ENCODE results near the gene BSCL2.

BSCL2 gene

GRCh38 chr11:62673196-62673525 is 34.1 kb downstream of the BSCL2 start:
- H3K4me3 ChIP-seq (ENCODE audit: low read length), result no peak overlapping the region
- peak overlapping the region; percentile 83; the same call in 1 of the 2 replicates for H3K4me2 ChIP-seq (ENCODE audit: low read depth, low read length)
- no peak for DNase-seq
- no peaks in the 10 kb centered on the region for H4K20me1 ChIP-seq (ENCODE audit: insufficient read depth, low read length)
- H3F3A ChIP-seq (ENCODE audit: insufficient read depth, low read length), result peaks cover 33% of the 10 kb centered on the region
- H3K36me3 ChIP-seq (replicated peaks; ENCODE audit: insufficient read depth, low read length), result no peaks in the 10 kb centered on the region; the same call in none of the 2 replicates
- no peak for TF ChIP-seq EZH2phosphoT487 (IDR thresholded peaks at IDR 0.05; ENCODE audit: low read length)
- no peak for TF ChIP-seq EZH2 (optimal IDR thresholded peaks at IDR 0.05; ENCODE audit: low read depth, low read length)
- TF ChIP-seq CTCF (IDR thresholded peaks at IDR 0.05; ENCODE audit: low read length), result no peak
- H3K4me1 ChIP-seq (ENCODE audit: low read length), result peaks cover 17% of the 10 kb centered on the region
- no peak overlapping the region for H3K9ac ChIP-seq (ENCODE audit: low read length)
- H3K27ac ChIP-seq (ENCODE audit: low read length), result no peak overlapping the region
- no peaks in the 10 kb centered on the region for H3K27me3 ChIP-seq (replicated peaks; ENCODE audit: insufficient read depth, low read length)
- peaks cover 60% of the 10 kb centered on the region for H3K79me2 ChIP-seq (ENCODE audit: low read length)
- no peaks in the 10 kb centered on the region for H3K9me2 ChIP-seq (replicated peaks; ENCODE audit: insufficient read depth, low read length)
- no peak overlapping the region for H2AFZ ChIP-seq (ENCODE audit: low read length)
- H3K9me3 ChIP-seq (replicated peaks; ENCODE audit: insufficient read depth, low read length), result no peaks in the 10 kb centered on the region

GRCh38 chr11:62671608-62672389 is 35.4 kb downstream of the BSCL2 start, which contains the start of the genes LBHD1 and UQCC3:
LBHD1 (minus strand) TSS chr11:62672267; CDS start chr11:62670031, 2,236 bp downstream.
UQCC3 (plus strand) TSS chr11:62671673; CDS start chr11:62671746, 73 bp downstream.
- Histone ChIP-seq H3K27ac (ENCODE audit: low read length) (peak within 1 kb of the TSS; percentile 65), H3K79me2 (ENCODE audit: low read length) (peaks cover 57% of the 10 kb centered on the region), H3K36me3 (replicated peaks; ENCODE audit: insufficient read depth, low read length) (no peaks in the 10 kb centered on the region; the same call in none of the 2 replicates), H3K9ac (ENCODE audit: low read length) (peak within 1 kb of the TSS; percentile 89), H4K20me1 (ENCODE audit: insufficient read depth, low read length) (no peaks in the 10 kb centered on the region), H3F3A (ENCODE audit: insufficient read depth, low read length) (peaks cover 42% of the 10 kb centered on the region), H3K27me3 (replicated peaks; ENCODE audit: insufficient read depth, low read length) (no peaks in the 10 kb centered on the region), H3K4me3 (ENCODE audit: low read length) (peak within 1 kb of the TSS; percentile 98), H3K4me1 (ENCODE audit: low read length) (peaks cover 8% of the 10 kb centered on the region), H2AFZ (ENCODE audit: low read length) (peak within 1 kb of the TSS; percentile 87), H3K9me3 (replicated peaks; ENCODE audit: insufficient read depth, low read length) (no peaks in the 10 kb centered on the region), H3K9me2 (replicated peaks; ENCODE audit: insufficient read depth, low read length) (no peaks in the 10 kb centered on the region), H3K4me2 (ENCODE audit: low read depth, low read length) (peak within 1 kb of the TSS; percentile 83)
- no peak for TF ChIP-seq EZH2phosphoT487 (IDR thresholded peaks at IDR 0.05; ENCODE audit: low read length)
- TF ChIP-seq EZH2 (optimal IDR thresholded peaks at IDR 0.05; ENCODE audit: low read depth, low read length), result no peak
- peak; percentile 86 for DNase-seq

- Histone ChIP-seq H3K9me2 (replicated peaks; ENCODE audit: insufficient read depth, low read length) (no peaks in the 10 kb centered on the region), H3F3A (ENCODE audit: insufficient read depth, low read length) (peaks cover 42% of the 10 kb centered on the region), H3K9me3 (replicated peaks; ENCODE audit: insufficient read depth, low read length) (no peaks in the 10 kb centered on the region), H3K36me3 (replicated peaks; ENCODE audit: insufficient read depth, low read length) (no peaks in the 10 kb centered on the region; the same call in 1 of the 2 replicates), H3K4me3 (ENCODE audit: low read length) (peak overlapping the region; percentile 98), H4K20me1 (ENCODE audit: insufficient read depth, low read length) (no peaks in the 10 kb centered on the region), H3K27me3 (replicated peaks; ENCODE audit: insufficient read depth, low read length) (no peaks in the 10 kb centered on the region), H3K4me1 (ENCODE audit: low read length) (peaks cover 10% of the 10 kb centered on the region), H3K4me2 (ENCODE audit: low read depth, low read length) (peak overlapping the region; percentile 83), H3K27ac (ENCODE audit: low read length) (peak overlapping the region; percentile 65; the same call in 1 of the 2 replicates), H2AFZ (ENCODE audit: low read length) (peak overlapping the region; percentile 87), H3K9ac (ENCODE audit: low read length) (peak overlapping the region; percentile 89), H3K79me2 (ENCODE audit: low read length) (peaks cover 57% of the 10 kb centered on the region)
- TF ChIP-seq EZH2 (optimal IDR thresholded peaks at IDR 0.05; ENCODE audit: low read depth, low read length) (no peak), EZH2phosphoT487 (IDR thresholded peaks at IDR 0.05; ENCODE audit: low read length) (no peak), CTCF (IDR thresholded peaks at IDR 0.05; ENCODE audit: low read length) (no peak)
- no peak for DNase-seq
These were observed 36.0 kb downstream of the BSCL2 start for GRCh38 chr11:62671236-62671607.

Measured in MM.1S (cell line).